H1 (cell line): ENCODE data around the gene C1QTNF1. TPM values are rescaled to one million over a fixed set of nuclear protein-coding genes. Genes with fewer than 3 reads are reported as not detected.

Source experiments
- CTCF ChIA-PET: fragments of 300-600 bp; sonication (Branson Sonifier 250); formaldehyde crosslinking; loops from one replicate; lab custom pipeline; 2021; ENCODE audit not compliant: partially characterized antibody; lab: Charles Lee
- POLR2A ChIA-PET: fragments of 300-600 bp; sonication (Branson Sonifier 250); formaldehyde crosslinking; loops from one replicate; lab custom pipeline; 2021; ENCODE audit warnings: inconsistent platforms; ENCODE audit not compliant: partially characterized antibody; lab: Charles Lee
- DNase-seq, 2 experiments: peaks; one replicate each; pipeline versions ENCODE4 v3.0.0 to v3.0.0-alpha.2; 2010 to 2022; ENCODE audit warnings: low spot score in 2 of 2, low read depth in 1 of 2, mixed read lengths in 1 of 2
- FAIRE-seq: peaks from 2 replicates; lab custom pipeline; 2011; peaks lifted over from hg19 to GRCh38; lab: Jason Lieb, UNC
- H2AFZ ChIP-seq: 2 replicates; pipeline ENCODE4 v1.8.1; 2012; ENCODE audit warnings: low read length, inconsistent platforms
- H2AK5ac ChIP-seq: 2 replicates; pipeline ENCODE4 v1.6.1; 2013; ENCODE audit warnings: low read depth, low read length
- H2BK120ac ChIP-seq: replicated peaks from 2 replicates; pipeline ENCODE3; 2013; ENCODE audit warnings: low read depth, low read length, inconsistent platforms
- H2BK12ac ChIP-seq: 2 replicates; pipeline ENCODE4 v1.6.1; 2013; ENCODE audit warnings: low read depth, low read length
- H2BK15ac ChIP-seq: 2 replicates; pipeline ENCODE4 v1.6.1; 2013; ENCODE audit warnings: low read length
- H2BK20ac ChIP-seq: 2 replicates; pipeline ENCODE4 v1.6.1; 2013; ENCODE audit warnings: low read length
- H2BK5ac ChIP-seq: 2 replicates; pipeline ENCODE4 v1.6.1; 2013; ENCODE audit warnings: low read depth, low read length
- H3K14ac ChIP-seq: 2 replicates; pipeline ENCODE4 v1.6.1; 2013; ENCODE audit warnings: inconsistent platforms; ENCODE audit not compliant: insufficient read length
- H3K18ac ChIP-seq: 2 replicates; pipeline ENCODE4 v1.6.1; 2013; ENCODE audit warnings: low read length; ENCODE audit errors: extremely low read depth
- H3K23ac ChIP-seq: 2 replicates; pipeline ENCODE4 v1.6.1; 2013; ENCODE audit warnings: inconsistent platforms; ENCODE audit not compliant: insufficient read length
- H3K23me2 ChIP-seq: 2 replicates; pipeline ENCODE4 v1.6.1; 2013; ENCODE audit warnings: low read depth, low read length
- H3K27ac ChIP-seq: 2 replicates; pipeline ENCODE4 v1.6.1; 2011; ENCODE audit warnings: low read depth, low read length, inconsistent platforms
- H3K27me3 ChIP-seq, 4 experiments: replicated peaks in 1 of 4; 1 replicate in 1 of 4; 2 replicates in 3 of 4; pipeline versions ENCODE4 v1.6.1 to v1.8.1; 2011 to 2013; ENCODE audit warnings: low read length in 3 of 4, mild to moderate bottlenecking in 3 of 4, inconsistent platforms in 2 of 4, mixed read lengths in 2 of 4, moderate library complexity in 1 of 4; ENCODE audit not compliant: control insufficient read depth in 3 of 4, insufficient read depth in 3 of 4; ENCODE audit errors: extremely low read depth in 1 of 4
- H3K36me3 ChIP-seq, 4 experiments: 2 replicates each; pipeline versions ENCODE4 v1.6.1 to v1.8.1; 2011 to 2013; ENCODE audit warnings: mild to moderate bottlenecking in 4 of 4, low read length in 3 of 4, moderate library complexity in 2 of 4, control low read depth in 1 of 4, inconsistent platforms in 1 of 4; ENCODE audit not compliant: insufficient read depth in 4 of 4, control insufficient read depth in 2 of 4
- H3K4ac ChIP-seq: replicated peaks from 2 replicates; pipeline ENCODE3; 2013; ENCODE audit warnings: low read length, low read depth, mixed read lengths, inconsistent platforms; ENCODE audit not compliant: insufficient read length
- H3K4me1 ChIP-seq, 4 experiments: replicated peaks in 1 of 4; 1 replicate in 1 of 4; 2 replicates in 3 of 4; pipeline versions ENCODE4 v1.6.1 to v1.8.1; 2011 to 2013; ENCODE audit warnings: low read length in 3 of 4, inconsistent platforms in 2 of 4, mixed read lengths in 1 of 4; ENCODE audit not compliant: insufficient read depth in 4 of 4, control insufficient read depth in 3 of 4
- H3K4me2 ChIP-seq, 2 experiments: 2 replicates each; pipeline versions ENCODE4 v1.6.1 to v1.8.1; 2011 to 2013; ENCODE audit warnings: low read depth in 2 of 2, low read length in 2 of 2, control low read depth in 1 of 2, inconsistent platforms in 1 of 2, mild to moderate bottlenecking in 1 of 2; ENCODE audit not compliant: insufficient read depth in 1 of 2
- H3K4me3 ChIP-seq, 4 experiments: fragments of 200-600, 300-600 bp in 1 of 4; sonication (generic), shearing (Covaris generic), sonication (Bioruptor Twin) in 1 of 4; 2 replicates each; pipeline versions ENCODE4 v1.5.1 to v1.8.1; 2011 to 2016; ENCODE audit warnings: low read length in 4 of 4, low read depth in 3 of 4, control low read depth in 2 of 4, inconsistent platforms in 2 of 4, mild to moderate bottlenecking in 2 of 4, mixed read lengths in 1 of 4, moderate library complexity in 1 of 4; ENCODE audit not compliant: insufficient read depth in 2 of 4; ENCODE audit errors: extremely low read depth in 1 of 4
- H3K56ac ChIP-seq: replicated peaks from 2 replicates; pipeline ENCODE3; 2013; ENCODE audit warnings: low read depth, mild to moderate bottlenecking, mixed read lengths, low read length, inconsistent platforms; ENCODE audit not compliant: insufficient read length
- H3K79me1 ChIP-seq: 2 replicates; pipeline ENCODE4 v1.6.1; 2013; ENCODE audit warnings: low read depth, low read length, control low read depth
- H3K79me2 ChIP-seq, 2 experiments: 2 replicates each; pipeline versions ENCODE4 v1.6.1 to v1.8.1; 2012 to 2013; ENCODE audit warnings: low read length in 2 of 2, mild to moderate bottlenecking in 2 of 2, inconsistent platforms in 1 of 2; ENCODE audit not compliant: insufficient read depth in 2 of 2, control insufficient read depth in 1 of 2
- H3K9ac ChIP-seq, 4 experiments: replicated peaks in 1 of 4; 1 replicate in 1 of 4; 2 replicates in 3 of 4; pipeline versions ENCODE4 v1.6.1 to v1.8.1; 2011 to 2013; ENCODE audit warnings: low read depth in 3 of 4, low read length in 3 of 4, control low read depth in 2 of 4, mild to moderate bottlenecking in 2 of 4, moderate library complexity in 2 of 4, inconsistent platforms in 1 of 4; ENCODE audit errors: extremely low read depth in 1 of 4
- H3K9me3 ChIP-seq, 2 experiments: 2 replicates each; pipeline versions ENCODE4 v1.6.1 to v1.8.1; 2012 to 2013; ENCODE audit warnings: mild to moderate bottlenecking in 2 of 2, moderate library complexity in 2 of 2, control low read depth in 1 of 2, inconsistent platforms in 1 of 2, low read depth in 1 of 2, low read length in 1 of 2, mixed read lengths in 1 of 2; ENCODE audit not compliant: insufficient read depth in 2 of 2
- H4K20me1 ChIP-seq, 2 experiments: replicated peaks in 1 of 2; 2 replicates each; pipeline versions ENCODE3 to v1.8.1; 2011 to 2013; ENCODE audit warnings: inconsistent platforms in 2 of 2, low read length in 2 of 2, mild to moderate bottlenecking in 1 of 2; ENCODE audit not compliant: insufficient read depth in 2 of 2, control insufficient read depth in 1 of 2
- H4K5ac ChIP-seq: 2 replicates; pipeline ENCODE4 v1.6.1; 2013; ENCODE audit warnings: low read length, low read depth, mixed read lengths, inconsistent platforms; ENCODE audit not compliant: insufficient read length
- H4K8ac ChIP-seq: 2 replicates; pipeline ENCODE4 v1.8.0; 2013; ENCODE audit warnings: mild to moderate bottlenecking, moderate library complexity, low read length, inconsistent platforms; ENCODE audit not compliant: insufficient read depth; ENCODE audit errors: extremely low read depth
- H4K91ac ChIP-seq: replicated peaks from 2 replicates; pipeline ENCODE3; 2013; ENCODE audit warnings: low read length, mixed read lengths, inconsistent platforms; ENCODE audit not compliant: insufficient read length
- NANOG ChIP-seq: IDR thresholded peaks from 2 replicates; pipeline ENCODE4 v1.6.1; 2011; ENCODE audit warnings: low read length, low read depth, mild to moderate bottlenecking, inconsistent platforms; ENCODE audit not compliant: insufficient read depth, poor library complexity, severe bottlenecking
- WGBS, 2 experiments: shearing (Covaris generic) in 1 of 2; methylation state at CpG; one replicate each; pipeline versions ENCODE4 v1.1.6 to v1.1.7; 2013 to 2015; ENCODE audit warnings: low lambda C conversion rate in 2 of 2, mixed read lengths in 2 of 2, inconsistent platforms in 1 of 2, low coverage in 1 of 2, missing lambda C conversion rate in 1 of 2; ENCODE audit not compliant: insufficient replicate concordance in 2 of 2, insufficient coverage in 1 of 2, insufficient read length in 1 of 2; ENCODE audit errors: extremely low coverage in 1 of 2, missing lambda C conversion rate in 1 of 2; 5-methylcytosine and 5-hydroxymethylcytosine counted together
- polyA plus RNA-seq, 7 experiments: library from polyadenylated mRNA; depleted of rRNA in 3 of 7; stranded (reverse) in 5 of 7; unstranded in 2 of 7; fragments of >200 nt in 5 of 7; fragments of 200-250 nt in 2 of 7; gene quantifications; 1 replicate in 5 of 7; 2 replicates in 1 of 7; 4 replicates in 1 of 7; pipeline versions ENCODE4 v1.2.1 to v1.2.3, GENCODE V29; 2011 to 2013; ENCODE audit warnings: missing spikeins in 2 of 7, mixed read lengths in 2 of 7
- total RNA-seq: library from RNA; stranded (reverse); fragmentation: NEBNext Ultra II Directional; extraction: Animal tissue kit (Norgen Biotek cat#: 25700); gene quantifications from 2 replicates; pipeline ENCODE4 v1.2.1, GENCODE V29; 2021

The C1QTNF1 gene
- total and polyA plus RNA-seq, 2 of the 8 experiments (the other 6 are each of a cell fraction or from before 2014, with no cell fraction given), result 1.5 to 2.5 TPM

- H3K4ac ChIP-seq, result no peak overlapping the region
- peaks cover 2% of the 10 kb centered on the region in 2 experiments for H4K20me1 ChIP-seq
- H3K4me1 ChIP-seq, result 0 out of 7 replicates have a peak, but pooled peaks cover 0 to 3% (median 0%) of the 10 kb centered on the region in 4 experiments
- 81% methylated on average over 8 of the region's 9 CpGs; no CpG with 5 or more reads in 1 of the 2 experiments for WGBS, 2 experiments
- H3K56ac ChIP-seq, result no peak overlapping the region
- no peak overlapping the region for H2BK20ac ChIP-seq
- no peaks in the 10 kb centered on the region for H3K36me3 ChIP-seq
- no peak for DNase-seq
- H2AFZ ChIP-seq, result no peak overlapping the region
- H3K79me2 ChIP-seq, result no peaks in the 10 kb centered on the region
- H4K91ac ChIP-seq, result no peak overlapping the region
- H2AK5ac ChIP-seq, result no peak overlapping the region
- H3K14ac ChIP-seq, result no peak overlapping the region
- FAIRE-seq, result no peak
- H2BK120ac ChIP-seq, result no peak overlapping the region
- no peak overlapping the region for H3K27ac ChIP-seq
- no peak overlapping the region for H3K18ac ChIP-seq
- TF ChIP-seq NANOG, result no peak
- CTCF ChIA-PET, result interaction anchor here (0.7 to 6.8 kb wide), 9 partner anchors 9 to 77 kb away, joined by 3 to 63 read pairs (median 3); no protein-coding TSS in a partner anchor
- no peak overlapping the region for H2BK12ac ChIP-seq
- peaks cover 0 to 10% (median 5%) of the 10 kb centered on the region in 4 experiments; a peak in 4 of 7 replicates for H3K27me3 ChIP-seq
- no peak overlapping the region for H3K4me3 ChIP-seq
- no peak overlapping the region for H4K8ac ChIP-seq
- no peak overlapping the region for H2BK5ac ChIP-seq
- H3K9ac ChIP-seq, result no peak overlapping the region
- H3K23me2 ChIP-seq, result no peaks in the 10 kb centered on the region
- no peak overlapping the region for H3K4me2 ChIP-seq
- no peaks in the 10 kb centered on the region for H3K79me1 ChIP-seq
- POLR2A ChIA-PET, result no interaction called here
- H3K23ac ChIP-seq, result no peak overlapping the region
- no peak overlapping the region for H2BK15ac ChIP-seq
- no peaks in the 10 kb centered on the region for H3K9me3 ChIP-seq
- H4K5ac ChIP-seq, result no peak overlapping the region
These were observed 9.2 kb downstream of the C1QTNF1 start for GRCh38 chr17:79033046-79033616.
